IMR-90 (cell line): ENCODE results near the gene ABCA8. TPM values are rescaled to one million over a fixed set of nuclear protein-coding genes. Genes with fewer than 3 reads are reported as not detected.

Experiments
- ATAC-seq: fragments of 200-7000 bp; cut with Tn5 transposase; 2 replicates; pipeline ENCODE4 v1.9.1; 2020; ENCODE audit warnings: low read depth, mild to moderate bottlenecking, moderate library complexity
- BruUV-seq: library from RNA; stranded (reverse); fragments of 400-500 nt; replicated peaks from 2 replicates; lab custom pipeline; 2021; lab: Mats Ljungman, UMichigan
- CTCF ChIA-PET: fragments of 300-600 bp; formaldehyde crosslinking; extraction: SDS; loops from one replicate; lab custom pipeline; 2021; ENCODE audit warnings: antibody characterized with exemption; lab: Yijun Ruan, JAX
- POLR2A ChIA-PET: fragments of 300-600 bp; sonication (Branson Sonifier 250); formaldehyde crosslinking; loops from one replicate; lab custom pipeline; 2022; ENCODE audit warnings: antibody characterized with exemption; ENCODE audit not compliant: unreplicated experiment; lab: Charles Lee
- DNase-seq: peaks from one replicate; pipeline ENCODE4 v3.0.0; 2013
- H2AFZ ChIP-seq: replicated peaks from 2 replicates; pipeline ENCODE3; 2013; ENCODE audit warnings: low read length, mild to moderate bottlenecking; ENCODE audit not compliant: poor library complexity
- H2AK5ac ChIP-seq: 2 replicates; pipeline ENCODE4 v1.6.1; 2013; ENCODE audit warnings: low read depth, low read length, inconsistent platforms
- H2AK9ac ChIP-seq: replicated peaks from 2 replicates; pipeline ENCODE3; 2013; ENCODE audit warnings: mild to moderate bottlenecking, low read depth, low read length, moderate library complexity; ENCODE audit not compliant: poor library complexity
- H2BK120ac ChIP-seq: 2 replicates; pipeline ENCODE4 v1.6.1; 2013; ENCODE audit warnings: low read depth, low read length, inconsistent platforms
- H2BK15ac ChIP-seq: 3 replicates; pipeline ENCODE4 v1.6.1; 2013; ENCODE audit warnings: low read depth, low read length, inconsistent platforms
- H2BK20ac ChIP-seq: 2 replicates; pipeline ENCODE4 v1.6.1; 2013; ENCODE audit warnings: low read depth, mild to moderate bottlenecking, inconsistent platforms, low read length, moderate library complexity
- H2BK5ac ChIP-seq: 2 replicates; pipeline ENCODE4 v1.6.1; 2013; ENCODE audit warnings: mild to moderate bottlenecking, low read depth, low read length, inconsistent platforms; ENCODE audit not compliant: poor library complexity, severe bottlenecking
- H3K14ac ChIP-seq: replicated peaks from 2 replicates; pipeline ENCODE4 v1.6.1; 2013; ENCODE audit warnings: low read depth, low read length, inconsistent platforms
- H3K18ac ChIP-seq: 2 replicates; pipeline ENCODE4 v1.6.1; 2013; ENCODE audit warnings: low read depth, low read length, control low read depth
- H3K23ac ChIP-seq: 2 replicates; pipeline ENCODE4 v1.6.1; 2013; ENCODE audit warnings: low read depth, low read length, inconsistent platforms
- H3K27ac ChIP-seq: 2 replicates; pipeline ENCODE4 v1.5.1; 2013; ENCODE audit warnings: mild to moderate bottlenecking, control low read depth, low read length; ENCODE audit not compliant: insufficient read depth
- H3K27me3 ChIP-seq: 2 replicates; pipeline ENCODE4 v1.6.1; 2013; ENCODE audit warnings: low read length; ENCODE audit not compliant: control insufficient read depth, insufficient read depth
- H3K36me3 ChIP-seq: 2 replicates; pipeline ENCODE4 v1.6.1; 2013; ENCODE audit warnings: low read length, mixed read lengths; ENCODE audit not compliant: control insufficient read depth, insufficient read depth
- H3K4ac ChIP-seq: 2 replicates; pipeline ENCODE4 v1.6.1; 2013; ENCODE audit warnings: low read depth, low read length, inconsistent platforms
- H3K4me1 ChIP-seq: 2 replicates; pipeline ENCODE4 v1.6.1; 2013; ENCODE audit warnings: low read length, mixed read lengths; ENCODE audit not compliant: control insufficient read depth, insufficient read depth
- H3K4me2 ChIP-seq: 2 replicates; pipeline ENCODE4 v1.6.1; 2013; ENCODE audit warnings: low read depth, mild to moderate bottlenecking, control low read depth, low read length, moderate library complexity
- H3K4me3 ChIP-seq: 2 replicates; pipeline ENCODE4 v1.5.1; 2013; ENCODE audit warnings: low read depth, mild to moderate bottlenecking, control low read depth, low read length, moderate library complexity; ENCODE audit not compliant: insufficient read depth
- H3K56ac ChIP-seq: 2 replicates; pipeline ENCODE4 v1.6.1; 2013; ENCODE audit warnings: low read length, inconsistent platforms; ENCODE audit not compliant: insufficient read depth; ENCODE audit errors: extremely low read depth
- H3K79me1 ChIP-seq, 2 experiments: 2 replicates each; pipeline ENCODE4 v1.6.1; 2013; ENCODE audit warnings: low read length in 2 of 2, inconsistent platforms in 1 of 2, low read depth in 1 of 2
- H3K9ac ChIP-seq: 2 replicates; pipeline ENCODE4 v1.6.1; 2013; ENCODE audit warnings: low read depth, low read length, control low read depth
- H3K9me1 ChIP-seq: 2 replicates; pipeline ENCODE4 v1.6.1; 2013; ENCODE audit warnings: low read length, inconsistent platforms; ENCODE audit not compliant: insufficient read depth
- H3K9me3 ChIP-seq: 2 replicates; pipeline ENCODE4 v1.6.1; 2013; ENCODE audit warnings: low read length; ENCODE audit not compliant: control insufficient read depth, insufficient read depth
- H4K20me1 ChIP-seq: 2 replicates; pipeline ENCODE4 v1.6.1; 2013; ENCODE audit warnings: low read length, inconsistent platforms; ENCODE audit not compliant: insufficient read depth
- H4K5ac ChIP-seq: 2 replicates; pipeline ENCODE4 v1.6.1; 2013; ENCODE audit warnings: mild to moderate bottlenecking, low read depth, low read length, control low read depth
- H4K8ac ChIP-seq, 2 experiments: 2 replicates each; pipeline ENCODE4 v1.6.1; 2013; ENCODE audit warnings: low read depth in 2 of 2, low read length in 2 of 2, control low read depth in 1 of 2, inconsistent platforms in 1 of 2
- H4K91ac ChIP-seq: 2 replicates; pipeline ENCODE4 v1.6.1; 2013; ENCODE audit warnings: low read depth, low read length, inconsistent platforms; ENCODE audit not compliant: insufficient read depth
- CTCF ChIP-seq: conservative IDR thresholded peaks from 2 replicates; pipeline ENCODE4 v1.5.1; 2012; ENCODE audit warnings: mild to moderate bottlenecking, low read depth, low read length, improper control_type of control experiment
- MAFK ChIP-seq: IDR thresholded peaks from 2 replicates; pipeline ENCODE4 v1.6.1; 2012; ENCODE audit warnings: low read depth, low read length, improper control_type of control experiment
- NFE2L2 ChIP-seq: fragments of 150-350 bp; IDR thresholded peaks from 2 replicates; pipeline ENCODE4 v1.6.1; 2016; ENCODE audit warnings: low read depth, mild to moderate bottlenecking, low read length
- POLR2A ChIP-seq: IDR thresholded peaks from 2 replicates; pipeline ENCODE4 v1.6.1; 2012; ENCODE audit warnings: mild to moderate bottlenecking, low read depth, low read length
- RAD21 ChIP-seq: IDR thresholded peaks from 2 replicates; pipeline ENCODE4 v1.6.1; 2012; ENCODE audit warnings: low read length, improper control_type of control experiment
- RCOR1 ChIP-seq: IDR thresholded peaks from 2 replicates; pipeline ENCODE4 v1.6.1; 2012; ENCODE audit warnings: mild to moderate bottlenecking, low read length, improper control_type of control experiment; ENCODE audit not compliant: insufficient replicate concordance
- SMC3 ChIP-seq: fragments of 150-350 bp; IDR thresholded peaks from 2 replicates; pipeline ENCODE4 v1.6.1; 2016; ENCODE audit warnings: low read depth, mild to moderate bottlenecking, antibody characterized with exemption, low read length, moderate library complexity
- USF2 ChIP-seq: fragments of 150-350 bp; IDR thresholded peaks from 2 replicates; pipeline ENCODE4 v1.6.1; 2017; ENCODE audit warnings: mild to moderate bottlenecking, antibody characterized with exemption, low read length, low read depth
- WGBS, 2 experiments: methylation state at CpG; one replicate each; pipeline versions ENCODE4 v1.1.5 to v1.1.7; 2013; ENCODE audit warnings: missing lambda C conversion rate in 2 of 2; ENCODE audit not compliant: insufficient read length in 1 of 2; ENCODE audit errors: extremely low coverage in 2 of 2; 5-methylcytosine and 5-hydroxymethylcytosine counted together
- dilution Hi-C: fragments of 300-500 bp; cut with HindIII; formaldehyde crosslinking; loops from one replicate; pipeline ENCODE4 v1.14.3; 2018; ENCODE audit warnings: low sequenced_read_pairs; ENCODE audit not compliant: unreplicated experiment
- in situ Hi-C: fragments of 300-500 bp; cut with MboI; formaldehyde crosslinking; loops from 3 replicates; pipeline ENCODE4 v1.14.3; 2019; ENCODE audit warnings: low sequenced_read_pairs, inconsistent platforms, mixed read lengths
- intact Hi-C: fragments of 100-400 bp; cut with micrococcal nuclease; formaldehyde crosslinking; loops from 2 replicates; pipeline ENCODE4 v1.10.0; 2022
- polyA plus RNA-seq, 3 experiments: library from polyadenylated mRNA; depleted of rRNA; stranded (reverse); fragments of >200 nt; gene quantifications; 2 replicates each; pipeline ENCODE4 v1.2.3, GENCODE V29; 2012; ENCODE audit warnings: low replicate concordance in 1 of 3
- total RNA-seq: library from RNA; depleted of rRNA; stranded (reverse); fragments of >200 nt; gene quantifications from 2 replicates; pipeline ENCODE4 v1.2.3, GENCODE V29; 2012

ABCA8 gene
- total and polyA plus RNA-seq, 2 of the 4 experiments (the other 2 are of a cell fraction), result 1.8 TPM

GRCh38 chr17:68853036-68853435 lies 102.2 kb downstream of the ABCA8 start:
- Histone ChIP-seq H3K14ac (no peak overlapping the region), H3K79me1 (no peaks in the 10 kb centered on the region), H3K27ac (no peak overlapping the region), H4K8ac (no peak overlapping the region), H3K36me3 (no peaks in the 10 kb centered on the region), H3K9me1 (no peaks in the 10 kb centered on the region), H3K23ac (no peak overlapping the region), H2AK5ac (no peak overlapping the region), H3K9ac (no peak overlapping the region), H3K18ac (no peak overlapping the region), H4K5ac (no peak overlapping the region), H2BK120ac (no peak overlapping the region), H3K56ac (no peak overlapping the region), H2BK5ac (no peak overlapping the region), H3K27me3 (no peaks in the 10 kb centered on the region), H4K91ac (no peak overlapping the region), H2BK20ac (no peak overlapping the region), H2BK15ac (no peak overlapping the region), H3K4me3 (no peak overlapping the region), H3K9me3 (no peaks in the 10 kb centered on the region), H3K4me1 (no peaks in the 10 kb centered on the region), H2AFZ (no peak overlapping the region), H3K4me2 (no peak overlapping the region), H2AK9ac (no peak overlapping the region), H4K20me1 (no peaks in the 10 kb centered on the region), H3K4ac (no peak overlapping the region)
- DNase-seq (no peak), ATAC-seq (no peak)
- ChIA-PET CTCF (no interaction called here), POLR2A (no interaction called here)
- TF ChIP-seq SMC3 (no peak), POLR2A (no peak), CTCF (no peak), RAD21 (no peak), MAFK (no peak), NFE2L2 (no peak), USF2 (no peak), RCOR1 (no peak)
- in situ Hi-C loops, result no loop called here
- dilution Hi-C loops, result no loop called here
- WGBS, 2 experiments, result no CpG with 5 or more reads among the region's 5 CpGs
- intact Hi-C loops, result no loop called here
- BruUV-seq, result no TSS peak
